NCI-H446 (cell line): ENCODE results near the gene BPIFA3.

Experiments
- DNase-seq, 2 experiments: peaks; one replicate each; lab custom pipeline; 2025; lab: John Stamatoyannopoulos, UW

BPIFA3 gene

GRCh38 chr20:33262658-33263065 lies 45.5 kb downstream of the BPIFA3 start:
- peak; percentile 48 to 85 for DNase-seq

GRCh38 chr20:33263784-33264183 lies 46.6 kb downstream of the BPIFA3 start:
- DNase-seq = peak in 1 of 2 experiments; percentile 37

- DNase-seq = no peak
Observed at GRCh38 chr20:33267701-33268100, 50.5 kb downstream of the BPIFA3 start.

DNA sequence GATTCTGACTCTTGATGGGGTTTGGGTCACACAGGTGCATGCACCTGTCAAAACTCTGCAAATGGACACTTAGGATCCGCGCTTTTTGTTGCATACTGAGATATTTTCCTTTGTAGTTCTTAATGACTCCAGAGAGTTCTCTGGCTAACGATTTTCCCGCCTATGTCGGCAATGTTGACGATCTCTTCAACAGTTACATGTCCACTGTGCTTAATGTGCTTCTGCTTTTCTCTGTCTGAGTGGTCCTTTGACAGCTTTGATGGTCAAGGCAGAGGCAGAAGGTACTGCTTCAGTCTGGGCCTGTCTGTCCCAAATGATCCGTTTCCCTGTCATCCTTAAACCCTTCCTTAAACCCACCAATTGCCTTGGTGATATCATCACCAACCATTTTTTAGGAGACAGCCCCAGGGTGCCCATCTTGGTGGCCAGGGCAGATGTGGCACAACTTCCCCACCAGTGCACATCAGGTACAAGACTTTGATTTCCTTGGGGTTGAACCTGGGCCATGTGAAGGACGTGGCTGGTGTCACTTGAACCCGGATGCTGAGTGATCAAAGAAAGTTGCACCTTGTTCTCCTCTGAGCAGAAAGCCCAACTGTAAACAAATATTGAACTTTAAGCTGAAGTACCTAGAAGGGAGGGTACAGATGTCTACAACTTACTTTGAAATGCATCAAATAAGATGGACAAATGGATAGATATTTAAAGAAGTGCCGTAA lies 55.2 kb downstream of the BPIFA3 start:
- no peak for DNase-seq

- no peak for DNase-seq
Observed at GRCh38 chr20:33273117-33273851, 56.1 kb downstream of the BPIFA3 start.

DNA sequence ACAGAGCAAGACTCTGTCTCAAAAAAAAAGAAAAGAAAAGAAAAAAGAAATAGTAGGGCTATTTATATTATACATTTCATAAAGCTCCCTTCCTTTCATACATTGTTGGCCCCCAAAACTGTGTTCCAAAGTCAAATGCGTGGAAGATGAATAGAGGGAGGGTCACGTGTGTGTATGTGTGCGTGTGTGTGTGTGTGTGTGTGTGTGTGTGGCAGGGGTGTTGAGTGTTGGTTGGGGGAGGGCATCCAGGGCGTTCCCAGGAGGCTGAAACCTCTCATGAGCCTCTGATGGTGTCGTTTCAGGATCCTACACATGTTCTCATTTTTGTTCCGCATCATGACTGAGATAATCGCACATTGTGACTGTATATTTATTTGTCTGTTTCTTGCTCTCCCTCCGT lies 58.1 kb downstream of the BPIFA3 start:
- DNase-seq = no peak

DNA sequence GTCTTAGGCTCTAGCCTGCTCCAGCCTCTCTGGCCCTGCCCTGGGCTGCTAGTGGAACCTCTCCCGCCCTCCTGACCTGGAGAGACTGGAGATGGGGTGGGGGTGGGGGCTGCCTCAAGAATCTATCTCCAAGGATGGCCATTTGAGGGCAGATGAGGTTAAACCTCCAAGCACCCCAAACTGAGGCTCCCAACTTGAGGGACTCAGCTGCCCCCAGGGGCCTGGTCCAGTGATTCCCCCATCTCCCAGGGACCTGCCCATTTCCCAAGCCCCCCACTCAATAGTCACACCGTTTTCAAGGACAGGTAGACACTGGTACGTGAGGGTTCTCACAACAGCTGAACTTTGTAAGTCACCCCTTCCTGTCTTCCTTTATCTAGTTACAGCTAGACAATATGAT lies 58.7 kb downstream of the BPIFA3 start:
- no peak for DNase-seq

GRCh38 chr20:33276303-33277113 lies 59.4 kb downstream of the BPIFA3 start:
- no peak for DNase-seq
